ENCODE measurements around the gene IFIT1B. TPM values are rescaled to one million over a fixed set of nuclear protein-coding genes. Genes with fewer than 3 reads are reported as not detected.

IFIT1B gene
- total and polyA plus RNA-seq, 9 of the 15 experiments (the other 6 are each of a cell fraction or from before 2014, with no cell fraction given) = not detected

DNA sequence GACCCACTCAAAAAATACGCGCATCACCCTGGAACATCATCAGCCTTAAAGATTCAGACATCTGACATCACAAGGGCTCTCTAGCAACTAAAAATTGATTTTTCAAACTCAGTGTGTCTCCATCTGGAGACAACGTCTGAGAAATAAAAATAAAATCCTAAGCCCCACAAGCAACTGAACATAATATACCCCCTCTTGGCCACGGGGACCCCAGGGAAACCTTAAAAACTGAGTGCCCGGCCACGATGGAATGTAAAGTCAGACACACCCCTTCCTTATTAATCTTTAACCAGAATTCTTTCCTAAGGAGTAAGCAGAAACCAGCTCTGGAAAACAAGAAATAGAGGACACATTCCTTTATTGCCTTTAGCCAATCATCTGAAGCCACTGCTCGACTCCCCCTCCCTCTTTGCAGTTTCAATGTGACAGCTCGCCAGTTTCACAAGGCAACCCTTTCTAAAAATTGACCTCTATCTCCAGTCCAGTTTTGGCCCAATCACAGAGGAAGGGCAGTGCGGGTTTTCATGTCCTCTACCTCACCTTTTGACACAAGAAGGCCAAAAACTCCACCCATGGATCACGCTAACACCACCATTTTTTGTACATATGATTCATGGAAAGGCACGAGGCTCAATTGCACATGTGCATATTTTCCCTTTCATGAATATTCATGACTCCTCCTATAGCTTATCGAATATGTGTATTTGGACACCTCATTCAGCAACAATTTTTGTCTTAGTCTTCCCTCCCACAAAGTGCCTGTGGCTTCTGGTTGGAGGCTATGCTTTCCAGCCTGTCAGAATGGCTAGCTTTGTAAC is 25.9 kb upstream of the IFIT1B start (continued):
- TF ChIP-seq COPS2 (conservative IDR thresholded peaks at IDR 0.05) (no peak), KDM5B (IDR thresholded peaks at IDR 0.05; ENCODE audit: insufficient replicate concordance, low read depth, low read length) (no peak), ZKSCAN8 (CRISPR knock-in tag; IDR thresholded peaks at IDR 0.05) (0 out of 2 replicates have a peak, but pooled peaks have one; percentile 25), C11orf30 (IDR thresholded peaks at IDR 0.05; ENCODE audit: low read depth) (no peak), THRAP3 (IDR thresholded peaks at IDR 0.05; ENCODE audit: borderline replicate concordance) (no peak), DLX4 (CRISPR knock-in tag; IDR thresholded peaks at IDR 0.05) (no peak), TEAD2 (tag; IDR thresholded peaks at IDR 0.05) (no peak), MCM5 (IDR thresholded peaks at IDR 0.05; ENCODE audit: low read depth) (no peak), WHSC1 (IDR thresholded peaks at IDR 0.05; ENCODE audit: low read length) (no peak), KLF10 (CRISPR knock-in tag; IDR thresholded peaks at IDR 0.05) (no peak)
- TF ChIP-seq, protein P1, sequence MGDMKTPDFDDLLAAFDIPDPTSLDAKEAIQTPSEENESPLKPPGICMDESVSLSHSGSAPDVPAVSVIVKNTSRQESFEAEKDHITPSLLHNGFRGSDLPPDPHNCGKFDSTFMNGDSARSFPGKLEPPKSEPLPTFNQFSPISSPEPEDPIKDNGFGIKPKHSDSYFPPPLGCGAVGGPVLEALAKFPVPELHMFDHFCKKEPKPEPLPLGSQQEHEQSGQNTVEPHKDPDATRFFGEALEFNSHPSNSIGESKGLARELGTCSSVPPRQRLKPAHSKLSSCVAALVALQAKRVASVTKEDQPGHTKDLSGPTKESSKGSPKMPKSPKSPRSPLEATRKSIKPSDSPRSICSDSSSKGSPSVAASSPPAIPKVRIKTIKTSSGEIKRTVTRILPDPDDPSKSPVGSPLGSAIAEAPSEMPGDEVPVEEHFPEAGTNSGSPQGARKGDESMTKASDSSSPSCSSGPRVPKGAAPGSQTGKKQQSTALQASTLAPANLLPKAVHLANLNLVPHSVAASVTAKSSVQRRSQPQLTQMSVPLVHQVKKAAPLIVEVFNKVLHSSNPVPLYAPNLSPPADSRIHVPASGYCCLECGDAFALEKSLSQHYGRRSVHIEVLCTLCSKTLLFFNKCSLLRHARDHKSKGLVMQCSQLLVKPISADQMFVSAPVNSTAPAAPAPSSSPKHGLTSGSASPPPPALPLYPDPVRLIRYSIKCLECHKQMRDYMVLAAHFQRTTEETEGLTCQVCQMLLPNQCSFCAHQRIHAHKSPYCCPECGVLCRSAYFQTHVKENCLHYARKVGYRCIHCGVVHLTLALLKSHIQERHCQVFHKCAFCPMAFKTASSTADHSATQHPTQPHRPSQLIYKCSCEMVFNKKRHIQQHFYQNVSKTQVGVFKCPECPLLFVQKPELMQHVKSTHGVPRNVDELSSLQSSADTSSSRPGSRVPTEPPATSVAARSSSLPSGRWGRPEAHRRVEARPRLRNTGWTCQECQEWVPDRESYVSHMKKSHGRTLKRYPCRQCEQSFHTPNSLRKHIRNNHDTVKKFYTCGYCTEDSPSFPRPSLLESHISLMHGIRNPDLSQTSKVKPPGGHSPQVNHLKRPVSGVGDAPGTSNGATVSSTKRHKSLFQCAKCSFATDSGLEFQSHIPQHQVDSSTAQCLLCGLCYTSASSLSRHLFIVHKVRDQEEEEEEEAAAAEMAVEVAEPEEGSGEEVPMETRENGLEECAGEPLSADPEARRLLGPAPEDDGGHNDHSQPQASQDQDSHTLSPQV (IDR thresholded peaks at IDR 0.05) = 0 out of 2 replicates have a peak, but pooled peaks have one; percentile 35

Measured in K562 (cell line).